H9 (cell line): ENCODE results near the gene ZNF668. TPM values are rescaled to one million over a fixed set of nuclear protein-coding genes. Genes with fewer than 3 reads are reported as not detected.

Experiments
- DNase-seq: peaks from one replicate; pipeline ENCODE4 v3.0.0-alpha.2; 2017
- H2AFZ ChIP-seq: one replicate; pipeline ENCODE4 v1.6.1; 2013; ENCODE audit warnings: mild to moderate bottlenecking, low read length, control low read depth, moderate library complexity
- H2AK5ac ChIP-seq: 2 replicates; pipeline ENCODE4 v1.6.1; 2013; ENCODE audit warnings: low read length, control low read depth, mixed read lengths; ENCODE audit not compliant: insufficient read length
- H2BK120ac ChIP-seq: one replicate; pipeline ENCODE4 v1.6.1; 2013; ENCODE audit warnings: low read depth, mild to moderate bottlenecking, low read length, control low read depth, inconsistent platforms; ENCODE audit not compliant: poor library complexity, severe bottlenecking
- H2BK12ac ChIP-seq: 2 replicates; pipeline ENCODE4 v1.6.1; 2013; ENCODE audit warnings: low read length, control low read depth, mixed read lengths, low read depth; ENCODE audit not compliant: insufficient read length
- H2BK15ac ChIP-seq: 2 replicates; pipeline ENCODE4 v1.6.1; 2013; ENCODE audit warnings: low read depth, low read length, control low read depth
- H2BK20ac ChIP-seq: one replicate; pipeline ENCODE4 v1.6.1; 2013; ENCODE audit warnings: low read depth, mild to moderate bottlenecking, low read length, control low read depth, inconsistent platforms; ENCODE audit not compliant: poor library complexity, severe bottlenecking
- H2BK5ac ChIP-seq: 2 replicates; pipeline ENCODE4 v1.6.1; 2013; ENCODE audit warnings: low read length, control low read depth, mixed read lengths; ENCODE audit not compliant: insufficient read length
- H3K14ac ChIP-seq: 2 replicates; pipeline ENCODE4 v1.6.1; 2013; ENCODE audit warnings: low read length, control low read depth; ENCODE audit not compliant: insufficient read depth
- H3K18ac ChIP-seq: 2 replicates; pipeline ENCODE4 v1.6.1; 2013; ENCODE audit warnings: low read depth, mild to moderate bottlenecking, mixed read lengths, low read length, control low read depth; ENCODE audit not compliant: insufficient read length
- H3K23ac ChIP-seq: 2 replicates; pipeline ENCODE4 v1.6.1; 2013; ENCODE audit warnings: low read length, control low read depth, mixed read lengths, low read depth; ENCODE audit not compliant: insufficient read length
- H3K23me2 ChIP-seq: 2 replicates; pipeline ENCODE4 v1.6.1; 2013; ENCODE audit warnings: low read depth, mild to moderate bottlenecking, mixed read lengths, low read length, control low read depth; ENCODE audit not compliant: insufficient read length, poor library complexity, severe bottlenecking
- H3K27ac ChIP-seq: 2 replicates; pipeline ENCODE4 v1.5.1; 2013; ENCODE audit warnings: low read length, control low read depth, mixed read lengths, low read depth; ENCODE audit not compliant: insufficient read length
- H3K27me3 ChIP-seq: 2 replicates; pipeline ENCODE4 v1.6.1; 2013; ENCODE audit warnings: low read length, control low read depth, inconsistent platforms; ENCODE audit not compliant: insufficient read depth
- H3K4ac ChIP-seq: 2 replicates; pipeline ENCODE4 v1.6.1; 2013; ENCODE audit warnings: low read depth, mild to moderate bottlenecking, control low read depth, inconsistent platforms, low read length, moderate library complexity
- H3K4me1 ChIP-seq: 2 replicates; pipeline ENCODE4 v1.6.1; 2013; ENCODE audit warnings: low read length, control low read depth, inconsistent platforms; ENCODE audit not compliant: insufficient read depth
- H3K4me2 ChIP-seq: 2 replicates; pipeline ENCODE4 v1.6.1; 2013; ENCODE audit warnings: low read length, control low read depth, mixed read lengths; ENCODE audit not compliant: insufficient read length, insufficient read depth
- H3K56ac ChIP-seq: 2 replicates; pipeline ENCODE4 v1.6.1; 2013; ENCODE audit warnings: low read depth, mild to moderate bottlenecking, mixed read lengths, low read length, control low read depth; ENCODE audit not compliant: insufficient read length
- H3K79me1 ChIP-seq: 2 replicates; pipeline ENCODE4 v1.6.1; 2013; ENCODE audit warnings: low read depth, mild to moderate bottlenecking, moderate library complexity, low read length, control low read depth, inconsistent platforms; ENCODE audit not compliant: insufficient read depth, poor library complexity, severe bottlenecking
- H3K79me2 ChIP-seq: 2 replicates; pipeline ENCODE4 v1.6.1; 2013; ENCODE audit warnings: low read length, control low read depth, inconsistent platforms; ENCODE audit not compliant: insufficient read depth
- H3K9ac ChIP-seq: 2 replicates; pipeline ENCODE4 v1.6.1; 2013; ENCODE audit warnings: low read length, control low read depth, mixed read lengths; ENCODE audit not compliant: insufficient read length; ENCODE audit errors: extremely low read depth
- H3K9me3 ChIP-seq: one replicate; pipeline ENCODE4 v1.6.1; 2013; ENCODE audit warnings: low read depth, low read length, inconsistent platforms; ENCODE audit not compliant: control insufficient read depth
- H3T11ph ChIP-seq: one replicate; pipeline ENCODE4 v1.6.1; 2013; ENCODE audit warnings: mild to moderate bottlenecking, low read length, control low read depth, inconsistent platforms
- H4K20me1 ChIP-seq: one replicate; pipeline ENCODE4 v1.6.1; 2013; ENCODE audit not compliant: control insufficient read depth, insufficient read length, insufficient read depth
- H4K5ac ChIP-seq: 2 replicates; pipeline ENCODE4 v1.6.1; 2013; ENCODE audit warnings: low read depth, mild to moderate bottlenecking, mixed read lengths, low read length, control low read depth; ENCODE audit not compliant: insufficient read length
- H4K8ac ChIP-seq: replicated peaks from 2 replicates; pipeline ENCODE4 v1.6.1; 2013; ENCODE audit warnings: low read length, control low read depth, mixed read lengths, low read depth; ENCODE audit not compliant: insufficient read length
- H4K91ac ChIP-seq: 2 replicates; pipeline ENCODE4 v1.6.1; 2013; ENCODE audit warnings: low read depth, mild to moderate bottlenecking, moderate library complexity, mixed read lengths, low read length, control low read depth; ENCODE audit not compliant: insufficient read length
- H3K27ac Mint-ChIP-seq, 3 experiments: 2 replicates in 2 of 3; 3 replicates in 1 of 3; pipeline ENCODE4 v1.8.0; 2020 to 2021; ENCODE audit warnings: mixed read lengths in 3 of 3, mild to moderate bottlenecking in 1 of 3, moderate library complexity in 1 of 3
- H3K27me3 Mint-ChIP-seq: 2 replicates; pipeline ENCODE4 v1.8.0; 2021; ENCODE audit warnings: low read depth, mild to moderate bottlenecking, moderate library complexity, mixed read lengths
- H3K36me3 Mint-ChIP-seq, 3 experiments: 2 replicates in 2 of 3; 3 replicates in 1 of 3; pipeline ENCODE4 v1.8.0; 2020 to 2021; ENCODE audit warnings: low read depth in 3 of 3, mixed read lengths in 3 of 3; ENCODE audit not compliant: insufficient read depth in 1 of 3
- H3K4me1 Mint-ChIP-seq, 2 experiments: 2 replicates each; pipeline ENCODE4 v1.8.0; 2020; ENCODE audit warnings: mixed read lengths in 2 of 2
- H3K4me3 Mint-ChIP-seq, 2 experiments: 2 replicates in 1 of 2; 3 replicates in 1 of 2; pipeline ENCODE4 v1.8.0; 2020 to 2021; ENCODE audit warnings: mild to moderate bottlenecking in 2 of 2, mixed read lengths in 2 of 2, moderate library complexity in 1 of 2
- H3K9me3 Mint-ChIP-seq, 2 experiments: 2 replicates in 1 of 2; 3 replicates in 1 of 2; pipeline ENCODE4 v1.8.0; 2020; ENCODE audit warnings: mild to moderate bottlenecking in 2 of 2, mixed read lengths in 2 of 2, moderate library complexity in 1 of 2
- CTCF ChIP-seq: fragments of 200-600 bp; sonication (generic); conservative IDR thresholded peaks from 3 replicates; pipeline ENCODE4 v1.8.0; 2021; ENCODE audit warnings: antibody characterized with exemption, mild to moderate bottlenecking
- WGBS: extraction: QIAGEN DNeasy Blood & Tissue Kit; methylation state at CpG from one replicate; pipeline ENCODE4 v1.1.7; 2013; ENCODE audit warnings: missing lambda C conversion rate, low lambda C conversion rate, mixed read lengths; ENCODE audit not compliant: insufficient read length; ENCODE audit errors: extremely low coverage; 5-methylcytosine and 5-hydroxymethylcytosine counted together
- total RNA-seq: library from RNA; stranded (reverse); gene quantifications from 2 replicates; pipeline ENCODE4 v1.2.1, GENCODE V29; 2021

Gene ZNF668
- total RNA-seq, 1 experiment from 2014 or later, result 18.6 TPM

GRCh38 chr16:31083981-31084380 is 9.9 kb upstream of the ZNF668 start:
- peaks cover 11 to 35% (median 33%) of the 10 kb centered on the region in 3 experiments; a peak in 6 of 7 replicates for H3K36me3 Mint-ChIP-seq
- H2AK5ac ChIP-seq, result no peak overlapping the region
- H2BK20ac ChIP-seq, result no peak overlapping the region
- no peak overlapping the region for H3K4me2 ChIP-seq
- no peak overlapping the region for H2BK12ac ChIP-seq
- H3K79me1 ChIP-seq, result no peaks in the 10 kb centered on the region
- no peak overlapping the region for H3K27ac ChIP-seq
- no peaks in the 10 kb centered on the region for H3K9me3 Mint-ChIP-seq
- no peaks in the 10 kb centered on the region for H3K27me3 ChIP-seq
- no peaks in the 10 kb centered on the region for H3K27me3 Mint-ChIP-seq
- no peak overlapping the region; a peak in 1 of 7 replicates for H3K27ac Mint-ChIP-seq
- H2BK5ac ChIP-seq, result no peak overlapping the region
- H3K4ac ChIP-seq, result no peak overlapping the region
- H4K91ac ChIP-seq, result no peak overlapping the region
- H3K23me2 ChIP-seq, result no peaks in the 10 kb centered on the region
- H3K9me3 ChIP-seq, result no peaks in the 10 kb centered on the region
- H3K18ac ChIP-seq, result no peak overlapping the region
- peaks cover 0 to 3% of the 10 kb centered on the region in 2 experiments; a peak in 1 of 4 replicates for H3K4me1 Mint-ChIP-seq
- no peak overlapping the region for H3K9ac ChIP-seq
- no peak overlapping the region; a peak in 1 of 5 replicates for H3K4me3 Mint-ChIP-seq
- H3K4me1 ChIP-seq, result no peaks in the 10 kb centered on the region
- H4K5ac ChIP-seq, result no peak overlapping the region
- peaks cover 4% of the 10 kb centered on the region for H4K20me1 ChIP-seq
- no peak overlapping the region for H3T11ph ChIP-seq
- peak; percentile 20 for DNase-seq
- no peak overlapping the region for H4K8ac ChIP-seq
- no peak overlapping the region for H2BK120ac ChIP-seq
- H3K23ac ChIP-seq, result no peak overlapping the region
- H3K79me2 ChIP-seq, result no peaks in the 10 kb centered on the region
- H2BK15ac ChIP-seq, result no peak overlapping the region
- H2AFZ ChIP-seq, result no peak overlapping the region
- no CpG with 5 or more reads among the region's 13 CpGs for WGBS
- no peak for TF ChIP-seq CTCF
- H3K56ac ChIP-seq, result no peak overlapping the region
- H3K14ac ChIP-seq, result no peak overlapping the region
